Kidney epithelial cell (primary cell): Measurements from ENCODE around the gene TRA2B. TPM values are rescaled to one million over a fixed set of nuclear protein-coding genes. Genes with fewer than 3 reads are reported as not detected.

Experiments
- DNase-seq: peaks from one replicate; pipeline ENCODE4 v3.0.0-alpha.2; 2010; ENCODE audit warnings: low read depth
- H3K27me3 ChIP-seq: 2 replicates; pipeline ENCODE4 v1.6.0; 2011; ENCODE audit warnings: low read length; ENCODE audit not compliant: control insufficient read depth, insufficient read depth
- H3K36me3 ChIP-seq: 2 replicates; pipeline ENCODE4 v1.5.1; 2011; ENCODE audit warnings: low read length; ENCODE audit not compliant: control insufficient read depth, insufficient read depth
- H3K4me3 ChIP-seq: 2 replicates; pipeline ENCODE4 v1.5.1; 2011; ENCODE audit warnings: low read depth, mild to moderate bottlenecking, control low read depth, low read length
- CTCF ChIP-seq: IDR thresholded peaks from 2 replicates; pipeline ENCODE4 v1.5.1; 2011; ENCODE audit warnings: mild to moderate bottlenecking, moderate library complexity, low read length, control low read depth, inconsistent platforms; ENCODE audit not compliant: insufficient read depth, poor library complexity, severe bottlenecking
- total RNA-seq: library from RNA; depleted of rRNA; stranded (reverse); fragments of >200 nt; gene quantifications from 2 replicates; pipeline ENCODE4 v1.2.3, GENCODE V29; 2015

The TRA2B gene
- total RNA-seq, 1 donor from 2014 or later, result 154 TPM

GRCh38 chr3:185934767-185935464, 2.9 kb downstream of the TRA2B start:
- TF ChIP-seq CTCF, result no peak
- H3K36me3 ChIP-seq, result no peaks in the 10 kb centered on the region
- no peak for DNase-seq
- peak overlapping the region; percentile 98 for H3K4me3 ChIP-seq
- no peaks in the 10 kb centered on the region for H3K27me3 ChIP-seq

GRCh38 chr3:185934174-185934557, 3.6 kb downstream of the TRA2B start:
- no peak for DNase-seq
- H3K36me3 ChIP-seq, result no peaks in the 10 kb centered on the region
- peak overlapping the region; percentile 98 for H3K4me3 ChIP-seq
- TF ChIP-seq CTCF, result no peak
- no peaks in the 10 kb centered on the region for H3K27me3 ChIP-seq

GRCh38 chr3:185933374-185934173, 4.2 kb downstream of the TRA2B start:
- H3K27me3 ChIP-seq, result no peaks in the 10 kb centered on the region
- DNase-seq, result no peak
- no peak for TF ChIP-seq CTCF
- no peaks in the 10 kb centered on the region for H3K36me3 ChIP-seq
- peak overlapping the region; percentile 98 for H3K4me3 ChIP-seq

- Histone ChIP-seq H3K4me3 (no peak overlapping the region), H3K36me3 (no peaks in the 10 kb centered on the region), H3K27me3 (no peaks in the 10 kb centered on the region)
- TF ChIP-seq CTCF, result no peak
- DNase-seq, result no peak
These were observed 5.8 kb downstream of the TRA2B start for GRCh38 chr3:185931777-185932612.

- no peaks in the 10 kb centered on the region for H3K36me3 ChIP-seq
- no peak overlapping the region for H3K4me3 ChIP-seq
- H3K27me3 ChIP-seq, result no peaks in the 10 kb centered on the region
- no peak for DNase-seq
- TF ChIP-seq CTCF, result no peak
These were observed 7.3 kb downstream of the TRA2B start for GRCh38 chr3:185930393-185931107.
